GM18870 (cell line): ENCODE data around the gene ARL3.
A peak's percentile ranks its signal among the peaks of the same experiment; 100 is the strongest.

Experiments
- ATAC-seq: cut with Tn5 transposase; IDR thresholded peaks from one replicate; pipeline ENCODE4 v1.9.1; 2021; ENCODE audit warnings: moderate library complexity; ENCODE audit not compliant: unreplicated experiment

ARL3 gene

DNA sequence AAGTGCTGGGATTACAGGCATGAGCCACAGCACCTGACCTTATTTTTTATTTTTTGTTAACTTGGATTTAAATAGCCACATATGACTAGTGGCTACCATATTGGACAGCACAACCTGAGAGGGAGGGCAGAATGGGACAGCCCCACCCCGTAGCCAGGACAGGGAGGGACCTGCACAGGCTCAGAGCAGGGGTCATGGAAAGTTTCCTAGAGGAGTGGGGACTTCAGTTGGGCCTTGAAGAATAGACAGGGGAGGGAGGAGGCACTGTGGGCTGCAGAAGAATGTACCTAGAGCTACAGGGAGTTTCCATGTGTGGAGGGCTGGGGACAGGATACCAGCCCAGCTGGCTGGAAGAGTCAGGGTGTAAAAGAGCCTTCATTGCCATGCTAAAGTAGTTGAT lies 61.1 kb downstream of the ARL3 start:
- ATAC-seq, result no peak

DNA sequence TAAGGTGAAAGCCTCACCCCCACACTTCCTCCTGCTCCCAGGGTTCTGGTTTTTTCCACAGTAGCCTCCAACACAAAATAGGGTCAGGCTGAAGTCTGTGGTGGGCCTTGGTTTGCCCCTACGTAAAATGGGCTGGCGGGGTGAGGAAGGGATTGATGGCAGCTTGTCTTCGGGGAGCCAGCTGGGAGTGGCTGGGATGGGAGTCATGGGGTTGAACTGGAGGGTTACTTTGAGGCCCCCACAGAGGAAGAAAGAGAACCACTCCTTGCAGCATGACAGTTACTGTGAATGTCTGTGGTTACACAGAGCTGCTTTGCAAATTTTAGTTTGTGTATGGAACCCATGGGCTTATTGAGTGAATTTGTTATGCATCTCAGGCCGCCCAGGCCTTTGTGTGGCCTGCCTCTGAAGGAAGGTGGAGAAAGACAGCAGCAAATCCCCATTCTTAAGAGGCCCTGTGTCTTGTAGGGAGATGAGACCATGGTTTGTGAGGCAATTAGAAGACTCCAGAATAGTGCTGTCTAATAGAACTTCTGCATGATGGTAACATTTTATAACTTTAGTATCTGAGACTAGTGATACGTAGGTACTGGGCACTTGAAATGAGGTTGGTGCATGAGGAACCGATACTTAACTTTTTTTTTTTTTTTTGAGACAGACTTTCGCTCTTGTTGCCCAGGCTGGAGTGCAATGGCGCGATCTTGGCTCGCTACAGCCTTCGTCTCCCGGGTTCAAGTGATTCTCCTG lies 61.9 kb downstream of the ARL3 start:
- peak; percentile 49 for ATAC-seq

DNA sequence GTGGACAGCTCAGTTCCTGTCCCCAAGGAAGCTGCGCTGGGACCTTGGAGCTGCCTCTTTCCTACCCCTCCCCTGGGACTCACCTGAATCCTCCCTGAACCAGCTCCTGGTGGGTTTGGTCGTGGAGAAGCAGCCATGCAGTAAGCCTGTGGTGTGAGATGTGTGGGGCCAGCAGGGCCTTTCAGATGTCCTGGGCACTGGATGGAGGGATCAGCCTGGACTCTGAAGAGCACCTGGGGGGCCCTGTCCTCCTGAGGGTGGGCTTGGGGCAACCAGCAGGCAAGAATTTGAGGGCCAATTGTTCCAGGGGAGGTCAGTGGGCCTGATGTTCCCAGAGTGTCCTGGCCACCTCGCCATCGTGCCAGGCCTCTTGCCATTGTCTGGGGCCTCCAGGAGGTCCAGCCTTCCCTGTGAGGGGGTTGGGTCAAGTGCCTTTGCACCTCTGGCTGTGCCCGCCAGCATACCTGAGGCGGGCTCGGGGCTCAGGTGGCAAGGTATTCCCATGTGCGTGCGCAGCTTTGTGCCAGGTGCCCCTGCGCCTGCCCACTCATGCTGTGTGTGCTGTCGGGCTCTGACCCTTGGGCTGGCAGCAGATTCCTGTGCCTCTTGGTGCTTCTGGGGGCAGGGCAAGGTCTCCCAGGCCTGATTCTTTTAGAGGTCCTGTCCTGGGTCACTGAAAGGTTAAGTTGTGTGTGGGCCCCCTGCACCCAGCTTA lies 62.6 kb downstream of the ARL3 start:
- no peak for ATAC-seq

GRCh38 chr10:102650655-102651454 lies 63.3 kb downstream of the ARL3 start:
- no peak for ATAC-seq

DNA sequence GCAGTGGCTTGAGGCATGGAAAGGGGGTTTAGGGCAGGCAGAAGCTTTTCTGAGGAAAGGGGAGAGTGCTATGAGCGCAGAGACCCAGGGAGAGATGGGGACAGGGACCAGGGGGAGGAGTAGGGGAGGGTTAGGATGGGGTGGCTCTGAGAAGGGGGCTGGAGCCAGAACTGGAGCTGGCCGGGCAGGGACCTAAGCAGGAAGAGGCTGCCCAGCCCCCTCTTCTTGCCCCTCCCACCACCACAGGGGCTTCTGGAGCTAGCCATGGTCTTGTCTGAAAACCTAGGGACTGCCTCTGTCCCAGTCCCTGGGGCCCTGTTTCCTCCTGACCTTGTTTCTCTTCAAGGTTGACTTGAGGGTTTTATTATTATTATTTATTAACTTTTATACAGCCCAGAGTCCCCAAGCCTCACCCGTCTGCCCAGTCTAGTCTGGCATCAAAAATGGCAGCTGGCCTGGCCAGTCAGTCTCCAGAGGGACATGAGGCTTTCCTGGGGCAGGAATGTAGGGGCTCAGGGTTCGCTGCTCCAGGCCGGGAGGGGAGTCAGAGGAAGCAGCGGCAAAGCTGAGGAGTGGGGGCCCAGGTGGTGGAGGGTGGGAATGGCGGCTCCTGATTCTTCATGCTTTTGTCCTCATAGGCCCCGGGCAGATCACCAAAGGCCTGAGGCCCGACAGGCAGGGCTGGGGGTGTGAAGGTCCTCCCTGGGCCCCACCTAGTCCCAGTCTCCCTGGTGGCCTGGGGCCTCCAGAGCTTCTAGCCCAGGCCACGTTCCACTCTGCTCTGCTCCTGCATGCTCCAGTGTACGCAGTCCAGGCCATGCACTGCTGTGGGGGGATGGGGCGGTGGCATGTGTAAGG lies 64.2 kb downstream of the ARL3 start:
- ATAC-seq, result no peak

DNA sequence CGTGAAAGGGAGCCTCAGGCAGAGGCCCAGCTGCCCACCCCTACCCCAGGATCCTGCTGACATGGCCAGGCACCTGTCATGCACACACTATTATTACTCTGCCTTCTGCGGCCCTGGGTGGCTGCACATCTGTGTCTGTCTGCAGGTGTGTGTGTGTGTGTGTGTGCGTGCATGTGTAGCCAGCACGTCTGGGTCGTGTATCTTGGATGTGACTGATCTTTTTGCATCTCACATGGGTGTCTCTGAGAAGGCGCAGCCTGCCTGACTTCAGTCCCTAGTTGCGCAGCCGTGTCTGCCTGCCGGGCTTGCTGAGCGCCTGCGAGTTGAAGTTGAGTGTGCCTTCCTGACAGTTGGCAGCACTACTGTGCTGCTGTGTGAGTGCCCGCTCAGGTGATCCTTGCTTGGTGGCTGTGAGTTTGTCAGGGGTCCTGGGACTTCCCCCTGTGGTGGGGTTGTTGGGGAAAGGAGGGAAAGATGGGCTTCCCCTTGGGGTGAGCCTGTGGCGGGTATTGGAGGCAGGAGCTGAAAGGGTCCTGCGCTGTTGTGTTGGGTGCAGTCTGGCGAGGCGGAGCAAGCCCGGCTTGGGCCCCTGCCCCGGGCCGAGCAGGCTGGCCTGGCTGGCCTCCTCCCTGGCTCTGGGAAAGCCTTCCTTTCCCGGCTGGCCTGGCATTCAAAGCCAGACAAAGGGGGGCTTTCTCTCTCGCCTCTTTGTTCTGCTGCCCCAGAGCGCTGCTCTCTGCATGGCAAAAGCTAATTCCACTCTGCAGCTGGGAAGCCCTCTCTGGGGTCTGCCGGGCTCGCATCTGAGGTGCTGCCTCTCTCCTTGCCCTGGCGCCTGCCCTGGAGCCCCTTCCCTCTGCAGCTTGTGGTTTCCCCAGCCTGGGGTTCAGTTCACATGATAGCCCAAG lies 65.1 kb downstream of the ARL3 start:
- no peak for ATAC-seq

- ATAC-seq, result no peak
These were observed 65.8 kb downstream of the ARL3 start for GRCh38 chr10:102648269-102648888.

- ATAC-seq, result no peak
These were observed 66.5 kb downstream of the ARL3 start for GRCh38 chr10:102647443-102648268.

GRCh38 chr10:102646610-102647442 lies 67.4 kb downstream of the ARL3 start:
- ATAC-seq, result no peak

DNA sequence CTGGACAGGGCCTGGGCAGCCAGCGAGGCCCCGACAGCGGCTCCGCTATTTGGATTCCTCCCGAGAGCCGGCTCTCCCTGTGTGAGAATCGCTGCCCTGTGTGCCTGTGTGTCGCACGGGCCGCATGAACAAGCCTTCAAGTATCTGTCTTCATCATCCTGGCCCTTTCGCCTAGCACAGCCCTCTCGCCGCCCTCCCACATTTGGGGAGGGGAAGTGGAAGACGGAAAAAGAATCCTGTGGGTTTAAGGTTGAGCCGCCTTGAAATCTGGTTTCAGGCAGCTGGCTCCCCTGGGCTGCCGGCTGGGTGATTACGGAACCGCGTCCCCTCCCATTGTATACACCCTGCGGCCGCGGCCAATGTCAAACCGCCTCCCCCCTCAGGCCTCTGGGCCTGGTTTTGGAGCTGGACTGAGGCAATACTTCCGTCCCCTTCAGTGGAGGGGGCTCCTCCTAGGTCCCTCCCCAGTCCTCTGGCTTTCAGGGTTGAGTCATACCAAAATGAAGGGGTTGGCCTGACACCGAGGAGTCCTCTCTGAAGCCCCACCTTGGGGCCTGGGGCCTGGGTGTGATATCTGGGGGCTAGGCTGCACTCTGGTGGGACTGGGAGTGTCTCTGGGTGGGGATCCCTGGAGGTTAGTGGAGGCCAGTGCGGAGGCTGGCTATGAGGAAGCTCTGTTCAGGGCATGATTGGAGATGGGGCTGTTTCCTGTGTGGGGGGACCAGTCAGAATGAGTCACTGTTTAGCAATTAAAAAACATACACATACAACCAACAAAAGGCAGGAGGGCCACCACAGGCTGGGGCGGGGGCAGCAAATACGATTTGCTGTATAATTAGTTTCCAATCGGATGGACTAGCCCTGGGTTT lies 68.2 kb downstream of the ARL3 start:
- ATAC-seq, result peak; percentile 35

DNA sequence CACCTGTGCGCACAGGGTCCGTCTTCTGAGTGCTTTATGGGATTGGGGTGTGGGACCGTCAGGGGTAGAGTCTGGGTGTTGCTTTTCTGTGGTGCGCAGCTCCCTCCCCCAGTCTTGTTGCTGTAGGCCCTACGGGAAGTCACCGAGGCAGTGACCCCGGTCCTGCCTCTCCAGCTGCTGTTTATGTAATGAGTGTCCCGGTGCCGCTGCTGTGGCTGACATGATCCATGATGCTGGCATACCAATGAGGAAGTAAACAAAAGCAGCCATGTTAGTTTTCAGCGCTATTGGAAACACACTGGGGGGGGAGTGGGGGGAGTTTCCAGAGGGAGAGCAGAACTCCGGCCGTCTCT lies 68.8 kb downstream of the ARL3 start:
- ATAC-seq, result no peak

DNA sequence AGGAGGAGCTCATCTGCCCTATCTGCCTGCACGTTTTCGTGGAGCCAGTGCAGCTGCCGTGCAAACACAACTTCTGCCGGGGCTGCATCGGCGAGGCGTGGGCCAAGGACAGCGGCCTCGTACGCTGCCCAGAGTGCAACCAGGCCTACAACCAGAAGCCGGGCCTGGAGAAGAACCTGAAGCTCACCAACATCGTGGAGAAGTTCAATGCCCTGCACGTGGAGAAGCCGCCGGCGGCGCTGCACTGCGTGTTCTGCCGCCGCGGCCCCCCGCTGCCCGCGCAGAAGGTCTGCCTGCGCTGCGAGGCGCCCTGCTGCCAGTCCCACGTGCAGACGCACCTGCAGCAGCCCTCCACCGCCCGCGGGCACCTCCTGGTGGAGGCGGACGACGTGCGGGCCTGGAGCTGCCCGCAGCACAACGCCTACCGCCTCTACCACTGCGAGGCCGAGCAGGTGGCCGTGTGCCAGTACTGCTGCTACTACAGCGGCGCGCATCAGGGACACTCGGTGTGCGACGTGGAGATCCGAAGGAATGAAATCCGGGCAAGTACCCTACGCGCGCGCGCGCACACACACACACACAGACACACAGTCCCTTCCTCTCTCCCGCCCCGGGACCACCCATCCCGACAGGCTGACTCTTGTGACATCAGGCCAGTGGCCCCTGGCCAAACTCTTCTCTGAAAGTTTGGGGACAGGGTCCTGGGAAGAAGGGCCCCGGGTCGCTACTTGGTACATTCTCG lies 69.4 kb downstream of the ARL3 start:
- ATAC-seq, result no peak

DNA sequence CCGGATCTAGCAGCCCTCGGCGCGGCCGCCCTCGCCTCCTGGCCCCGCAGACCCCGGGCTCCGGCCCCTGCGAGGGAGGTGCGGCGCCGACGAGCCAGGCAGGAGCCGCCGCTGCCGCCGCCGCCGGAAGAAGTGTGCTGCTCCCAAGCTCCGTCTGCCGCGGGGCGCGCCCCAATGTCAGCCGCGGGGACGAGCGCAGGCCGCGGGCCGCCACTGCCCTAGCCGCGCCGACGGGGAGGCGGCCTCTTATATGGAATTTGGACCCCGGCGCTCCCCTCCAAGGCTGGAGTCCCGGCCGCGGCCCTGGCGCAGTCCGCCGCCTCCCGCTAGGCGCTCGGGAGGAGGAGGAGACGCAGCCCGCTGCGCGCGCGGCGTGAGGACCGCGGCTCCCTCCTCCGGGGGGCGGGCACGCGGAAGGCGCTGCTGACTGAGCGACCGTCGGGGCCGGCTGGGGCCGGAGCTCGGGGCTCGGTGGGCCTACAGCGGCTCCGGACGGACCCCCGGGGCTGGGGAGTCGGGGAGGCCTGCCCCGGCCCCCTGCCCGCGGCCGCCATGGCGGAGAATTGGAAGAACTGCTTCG lies 70.0 kb downstream of the ARL3 start, which contains the start of gene TRIM8:
TRIM8 (plus strand) TSS at position 414 of the 580 bp plus-strand sequence; CDS start at position 553, 139 bp downstream.
- ATAC-seq, result no peak

- ATAC-seq, result no peak
These were observed 70.7 kb downstream of the ARL3 start for GRCh38 chr10:102643336-102644065.
